ENCODE results near the gene FAM107B. TPM values are rescaled to one million over a fixed set of nuclear protein-coding genes. Genes with fewer than 3 reads are reported as not detected.

Gene FAM107B
- total and polyA plus RNA-seq, 4 donors, result 24.9 to 58.1 (median 30.9) TPM

GRCh38 chr10:14652067-14652466 is 122.6 kb downstream of the FAM107B start:
- Histone ChIP-seq H3K27me3 (ENCODE audit: control insufficient read depth in 4 of 4, insufficient read depth in 4 of 4, low read length in 3 of 4) (no peaks in the 10 kb centered on the region), H3K9me3 (ENCODE audit: control insufficient read depth in 4 of 4, low read length in 3 of 4) (no peaks in the 10 kb centered on the region), H3K27ac (ENCODE audit: low read depth in 1 of 2, low read length in 2 of 2) (no peak overlapping the region), H3K4me1 (ENCODE audit: control insufficient read depth in 4 of 4, insufficient read depth in 4 of 4, low read length in 3 of 4) (peaks cover 0 to 4% (median 0%) of the 10 kb centered on the region in 4 donors), H3K36me3 (ENCODE audit: control insufficient read depth in 4 of 4, insufficient read depth in 3 of 4, low read depth in 1 of 4, low read length in 3 of 4) (no peaks in the 10 kb centered on the region), H3K4me3 (ENCODE audit: low read depth in 1 of 3, low read length in 3 of 3) (no peak overlapping the region), H3K9ac (ENCODE audit: low read depth in 1 of 2, low read length in 2 of 2) (no peak overlapping the region)
- DNase-seq (ENCODE audit: low spot score), result no peak
- no peak for TF ChIP-seq HNF4A (conservative IDR thresholded peaks at IDR 0.05)
- no peak for TF ChIP-seq GABPA (IDR thresholded peaks at IDR 0.05 in 1 of 2, conservative IDR thresholded peaks at IDR 0.05 in 1 of 2)
- TF ChIP-seq NR2F2 (IDR thresholded peaks at IDR 0.05), result no peak
- TF ChIP-seq REST (IDR thresholded peaks at IDR 0.05), result no peak
- no peak for TF ChIP-seq EGR1 (IDR thresholded peaks at IDR 0.05; ENCODE audit: low read depth in 2 of 2)
- TF ChIP-seq HNF4G (IDR thresholded peaks at IDR 0.05), result no peak
- TF ChIP-seq RAD21 (IDR thresholded peaks at IDR 0.05), result no peak
- no peak for TF ChIP-seq RXRA (IDR thresholded peaks at IDR 0.05)
- no peak for TF ChIP-seq CTCF (IDR thresholded peaks at IDR 0.05; ENCODE audit: low read depth, low read length, missing input control)
- no peak for TF ChIP-seq ZBTB33 (IDR thresholded peaks at IDR 0.05)
- no peak for TF ChIP-seq ATF3 (IDR thresholded peaks at IDR 0.05)
- no peak for TF ChIP-seq SP1 (IDR thresholded peaks at IDR 0.05)
- TF ChIP-seq YY1 (IDR thresholded peaks at IDR 0.05), result no peak
- no peak for TF ChIP-seq FOXA2 (IDR thresholded peaks at IDR 0.05)
- TF ChIP-seq MAX (IDR thresholded peaks at IDR 0.05), result no peak
- TF ChIP-seq TAF1 (conservative IDR thresholded peaks at IDR 0.05), result no peak
- no peak for TF ChIP-seq FOXA1 (IDR thresholded peaks at IDR 0.05)
- TF ChIP-seq JUND (IDR thresholded peaks at IDR 0.05), result no peak
- 97% methylated on average over 3 of the region's 3 CpGs for WGBS
